Astrocyte (in vitro differentiated cells and primary cell): ENCODE measurements around the gene NTM. TPM values are rescaled to one million over a fixed set of nuclear protein-coding genes. Genes with fewer than 3 reads are reported as not detected.

Experiments used
- DNase-seq: peaks from one replicate; pipeline ENCODE4 v3.0.0-alpha.2; 2010; ENCODE audit warnings: low read depth
- FAIRE-seq: peaks from 2 replicates; lab custom pipeline; 2011; peaks lifted over from hg19 to GRCh38; lab: Jason Lieb, UNC
- H2AFZ ChIP-seq: 2 replicates; pipeline ENCODE4 v1.6.0; 2012; ENCODE audit warnings: low read depth, low read length, inconsistent platforms
- H3K27ac ChIP-seq: 2 replicates; pipeline ENCODE4 v1.5.1; 2011; ENCODE audit warnings: low read depth, low read length, inconsistent platforms
- H3K27me3 ChIP-seq: 2 replicates; pipeline ENCODE4 v1.6.0; 2011; ENCODE audit warnings: low read length, inconsistent platforms; ENCODE audit not compliant: insufficient read depth
- H3K36me3 ChIP-seq: 2 replicates; pipeline ENCODE4 v1.5.1; 2011; ENCODE audit warnings: low read length, inconsistent platforms; ENCODE audit not compliant: insufficient read depth
- H3K4me1 ChIP-seq: 2 replicates; pipeline ENCODE4 v1.5.1; 2011; ENCODE audit warnings: low read length, inconsistent platforms; ENCODE audit not compliant: insufficient read depth
- H3K4me2 ChIP-seq: 2 replicates; pipeline ENCODE4 v1.6.0; 2012; ENCODE audit warnings: low read length, inconsistent platforms
- H3K4me3 ChIP-seq: 2 replicates; pipeline ENCODE4 v1.5.1; 2011; ENCODE audit warnings: low read depth, mild to moderate bottlenecking, low read length, inconsistent platforms; ENCODE audit not compliant: insufficient read depth
- H3K79me2 ChIP-seq: 2 replicates; pipeline ENCODE4 v1.6.0; 2012; ENCODE audit warnings: mild to moderate bottlenecking, low read length, inconsistent platforms; ENCODE audit not compliant: insufficient read depth
- H3K9ac ChIP-seq: 2 replicates; pipeline ENCODE4 v1.6.0; 2012; ENCODE audit warnings: mild to moderate bottlenecking, low read length, inconsistent platforms
- H3K9me3 ChIP-seq: 2 replicates; pipeline ENCODE4 v1.5.1; 2012; ENCODE audit warnings: low read depth, mild to moderate bottlenecking, low read length, inconsistent platforms; ENCODE audit not compliant: insufficient read depth
- H4K20me1 ChIP-seq: 2 replicates; pipeline ENCODE4 v1.6.0; 2012; ENCODE audit warnings: low read length, inconsistent platforms; ENCODE audit not compliant: insufficient read depth
- H3K27ac Mint-ChIP-seq: one replicate; pipeline ENCODE4 v1.8.0; 2021; ENCODE audit warnings: mild to moderate bottlenecking, mixed read lengths; ENCODE audit not compliant: unreplicated experiment
- H3K27me3 Mint-ChIP-seq: one replicate; pipeline ENCODE4 v1.8.0; 2021; ENCODE audit warnings: low read depth, mixed read lengths; ENCODE audit not compliant: unreplicated experiment
- H3K36me3 Mint-ChIP-seq: one replicate; pipeline ENCODE4 v1.8.0; 2021; ENCODE audit warnings: low read depth, mixed read lengths; ENCODE audit not compliant: unreplicated experiment
- H3K4me1 Mint-ChIP-seq: one replicate; pipeline ENCODE4 v1.8.0; 2021; ENCODE audit warnings: low read depth, mixed read lengths; ENCODE audit not compliant: unreplicated experiment
- H3K4me3 Mint-ChIP-seq: one replicate; pipeline ENCODE4 v1.8.0; 2021; ENCODE audit warnings: mild to moderate bottlenecking, moderate library complexity, mixed read lengths; ENCODE audit not compliant: unreplicated experiment
- H3K9me3 Mint-ChIP-seq: one replicate; pipeline ENCODE4 v1.8.0; 2021; ENCODE audit warnings: mild to moderate bottlenecking, mixed read lengths; ENCODE audit not compliant: unreplicated experiment
- CTCF ChIP-seq: IDR thresholded peaks from 2 replicates; pipeline ENCODE4 v1.5.1; 2011; ENCODE audit warnings: low read depth, mild to moderate bottlenecking, inconsistent platforms, low read length, moderate library complexity; ENCODE audit not compliant: insufficient read depth
- EZH2 ChIP-seq: IDR thresholded peaks from 2 replicates; pipeline ENCODE4 v1.6.1; 2012; ENCODE audit warnings: mild to moderate bottlenecking, low read length, inconsistent platforms; ENCODE audit not compliant: insufficient read depth
- total RNA-seq: library from RNA; stranded (reverse); gene quantifications from 2 replicates; pipeline ENCODE4 v1.2.1, GENCODE V29; 2021

Gene NTM
- total RNA-seq, 1 donor from 2014 or later = 98.2 TPM

DNA sequence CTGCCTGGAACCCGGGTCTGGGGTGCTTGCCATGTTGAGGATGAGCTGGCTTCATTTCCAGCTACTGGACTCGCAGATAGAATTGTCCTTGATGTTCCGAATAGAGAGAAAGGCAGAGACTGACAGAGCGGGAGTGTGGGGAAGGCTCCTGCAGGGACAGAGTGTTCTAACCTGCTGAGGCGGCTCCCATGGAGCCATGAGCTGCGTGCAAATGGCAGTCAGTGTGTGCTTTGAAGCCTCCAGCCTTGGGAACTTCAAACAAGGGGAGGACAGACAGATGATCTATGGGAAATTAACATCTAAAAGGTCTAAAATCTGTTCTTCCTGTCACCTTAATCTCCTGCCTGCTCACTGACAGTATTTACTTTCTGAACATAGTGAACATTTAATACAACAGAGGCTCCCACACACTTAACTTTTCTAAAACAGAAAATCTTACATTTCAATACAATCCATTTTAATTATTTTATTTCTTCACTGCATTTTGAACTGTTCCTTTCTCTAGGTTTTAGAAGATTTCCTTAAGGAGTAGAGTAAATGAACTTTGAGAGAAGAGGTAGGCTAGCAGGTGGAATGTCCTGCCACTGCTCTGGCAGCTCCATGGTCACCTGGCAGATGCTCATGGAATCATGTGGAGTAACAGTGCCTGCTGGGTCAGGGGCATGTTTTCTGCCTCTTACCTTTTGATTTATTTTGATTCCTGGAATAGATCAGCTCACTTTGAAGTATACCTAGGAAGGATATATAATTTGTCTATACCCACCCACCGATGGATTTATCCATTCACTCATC, 481.7 kb downstream of the NTM start:
- Mint-ChIP-seq H3K36me3 (no peaks in the 10 kb centered on the region), H3K27me3 (peaks cover 21% of the 10 kb centered on the region), H3K9me3 (peaks cover 3% of the 10 kb centered on the region), H3K4me1 (no peaks in the 10 kb centered on the region), H3K27ac (no peak overlapping the region), H3K4me3 (no peak overlapping the region)
- Histone ChIP-seq H4K20me1 (no peaks in the 10 kb centered on the region), H3K36me3 (no peaks in the 10 kb centered on the region), H3K4me2 (no peak overlapping the region), H3K27me3 (peaks cover 4% of the 10 kb centered on the region), H3K4me3 (no peak overlapping the region), H3K79me2 (no peaks in the 10 kb centered on the region), H3K9me3 (no peaks in the 10 kb centered on the region), H2AFZ (no peak overlapping the region), H3K4me1 (no peaks in the 10 kb centered on the region), H3K27ac (no peak overlapping the region), H3K9ac (no peak overlapping the region)
- no peak for TF ChIP-seq CTCF
- TF ChIP-seq EZH2 = no peak
- FAIRE-seq (no peak), DNase-seq (no peak)

GRCh38 chr11:131852757-131853156, 482.3 kb downstream of the NTM start:
- H3K36me3 Mint-ChIP-seq = no peaks in the 10 kb centered on the region
- Histone ChIP-seq H4K20me1 (no peaks in the 10 kb centered on the region), H3K9ac (no peak overlapping the region), H3K79me2 (no peaks in the 10 kb centered on the region), H3K4me3 (no peak overlapping the region), H3K36me3 (no peaks in the 10 kb centered on the region), H3K4me2 (no peak overlapping the region), H3K9me3 (no peaks in the 10 kb centered on the region), H3K27ac (no peak overlapping the region), H3K4me1 (no peaks in the 10 kb centered on the region), H2AFZ (no peak overlapping the region), H3K27me3 (peaks cover 4% of the 10 kb centered on the region)
- no peak overlapping the region for H3K27ac Mint-ChIP-seq
- DNase-seq = no peak
- H3K27me3 Mint-ChIP-seq = peaks cover 21% of the 10 kb centered on the region
- H3K4me1 Mint-ChIP-seq = no peaks in the 10 kb centered on the region
- TF ChIP-seq EZH2 (no peak), CTCF (no peak)
- FAIRE-seq = no peak
- peaks cover 3% of the 10 kb centered on the region for H3K9me3 Mint-ChIP-seq
- H3K4me3 Mint-ChIP-seq = no peak overlapping the region

DNA sequence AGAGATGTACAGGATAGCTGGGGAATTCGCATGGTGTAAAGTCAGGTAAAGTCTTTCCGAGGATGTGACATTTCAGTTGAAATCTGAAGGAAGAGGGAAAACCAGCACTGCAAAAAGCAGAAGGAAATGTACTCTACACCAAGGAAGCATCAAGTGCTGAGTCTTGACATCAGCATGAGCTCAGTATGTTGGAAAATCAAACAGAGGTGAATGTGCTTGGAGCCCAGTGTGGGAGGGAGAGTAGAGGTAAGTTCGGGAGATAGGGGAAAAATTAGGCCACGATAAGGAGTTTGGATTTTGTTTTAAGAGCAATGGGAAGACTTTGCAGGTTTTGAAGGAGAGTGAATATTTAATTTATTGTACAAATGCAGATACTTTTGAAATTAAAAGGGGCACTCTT, 484.0 kb downstream of the NTM start:
- H3K9me3 ChIP-seq = no peaks in the 10 kb centered on the region
- DNase-seq (no peak), FAIRE-seq (no peak)
- H3K36me3 ChIP-seq = no peaks in the 10 kb centered on the region
- no peak overlapping the region for H3K27ac ChIP-seq
- Mint-ChIP-seq H3K36me3 (no peaks in the 10 kb centered on the region), H3K4me3 (no peak overlapping the region), H3K9me3 (peaks cover 3% of the 10 kb centered on the region), H3K27me3 (peaks cover 16% of the 10 kb centered on the region), H3K4me1 (no peaks in the 10 kb centered on the region), H3K27ac (no peak overlapping the region)
- peaks cover 4% of the 10 kb centered on the region for H3K27me3 ChIP-seq
- H3K9ac ChIP-seq = no peak overlapping the region
- H3K4me1 ChIP-seq = peaks cover under 1% of the 10 kb centered on the region
- no peak overlapping the region for H3K4me3 ChIP-seq
- H2AFZ ChIP-seq = no peak overlapping the region
- no peaks in the 10 kb centered on the region for H4K20me1 ChIP-seq
- no peaks in the 10 kb centered on the region for H3K79me2 ChIP-seq
- H3K4me2 ChIP-seq = no peak overlapping the region
- TF ChIP-seq CTCF = no peak
